Kidney (tissue), 14 donors: ENCODE measurements around the gene RIC8B. TPM values are rescaled to one million over a fixed set of nuclear protein-coding genes. Genes with fewer than 3 reads are reported as not detected.

Experiments
- DNase-seq, 5 donors: peaks; one replicate each; pipeline ENCODE4 v3.0.0-alpha.2; 2013 to 2020
- FAIRE-seq: peaks from 2 replicates; lab custom pipeline; 2012; peaks lifted over from hg19 to GRCh38; lab: Jason Lieb, UNC
- H3K27ac ChIP-seq, 2 donors: one replicate each; pipeline ENCODE4 v1.7.0; 2013; ENCODE audit warnings: low read depth in 2 of 2, low read length in 2 of 2, inconsistent platforms in 1 of 2
- H3K27me3 ChIP-seq: one replicate; pipeline ENCODE4 v1.7.1; 2013; ENCODE audit warnings: low read length, inconsistent platforms; ENCODE audit not compliant: control insufficient read depth, insufficient read depth
- H3K36me3 ChIP-seq, 3 donors: one replicate each; pipeline versions ENCODE4 v1.7.0 to v1.7.1; 2013; ENCODE audit warnings: low read length in 3 of 3, control low read depth in 1 of 3, inconsistent platforms in 1 of 3; ENCODE audit not compliant: insufficient read depth in 3 of 3, control insufficient read depth in 2 of 3
- H3K4me1 ChIP-seq, 3 donors: one replicate each; pipeline versions ENCODE4 v1.7.0 to v1.7.1; 2013; ENCODE audit warnings: low read length in 3 of 3, inconsistent platforms in 1 of 3, low read depth in 1 of 3; ENCODE audit not compliant: control insufficient read depth in 2 of 3, insufficient read depth in 2 of 3
- H3K4me3 ChIP-seq, 3 donors: one replicate each; pipeline versions ENCODE4 v1.7.0 to v1.8.1; 2013; ENCODE audit warnings: low read length in 3 of 3, control low read depth in 1 of 3, inconsistent platforms in 1 of 3
- H3K9ac ChIP-seq, 3 donors: one replicate each; pipeline versions ENCODE4 v1.7.0 to v1.7.1; 2013; ENCODE audit warnings: low read length in 3 of 3, control low read depth in 1 of 3, inconsistent platforms in 1 of 3
- H3K9me3 ChIP-seq, 3 donors: one replicate each; pipeline versions ENCODE4 v1.7.0 to v1.7.1; 2013; ENCODE audit warnings: low read length in 3 of 3, control low read depth in 1 of 3, inconsistent platforms in 1 of 3; ENCODE audit not compliant: control insufficient read depth in 2 of 3, insufficient read depth in 1 of 3
- CTCF ChIP-seq: IDR thresholded peaks from 3 replicates; pipeline ENCODE4 v1.5.1; 2012; ENCODE audit warnings: mild to moderate bottlenecking, moderate library complexity, borderline replicate concordance; ENCODE audit not compliant: insufficient read depth; ENCODE audit errors: extremely low read depth
- intact Hi-C: fragments of 100-400 bp; cut with DNase I; formaldehyde crosslinking; loops from one replicate; pipeline ENCODE4 v1.11.1; 2022
- polyA plus RNA-seq: library from polyadenylated mRNA; stranded (reverse); fragments of 350-450 nt; fragmentation: Illumina TruSeq; extraction: RNeasy Lipid Tissue Mini Kit (QIAGEN cat#74804); gene quantifications from one replicate; pipeline ENCODE4 v1.2.3, GENCODE V29; 2014; ENCODE audit warnings: low read depth, low replicate concordance; ENCODE audit not compliant: insufficient read depth
- total RNA-seq: library from RNA; stranded (reverse); fragmentation: NEBNext Ultra II Directional; extraction: Animal tissue kit (Norgen Biotek cat#: 25700); gene quantifications from one replicate; pipeline ENCODE4 v1.2.1, GENCODE V29; 2021
- donor health status: control.
- donor health status: control.
- donor health status: control.
- donor health status: control.
- donor health status: control.
- donor health status: DM: yes; HTN: yes; CAD: no.
- donor health status: Normal renal cell carcinoma (clear cell type).

RIC8B gene
- total and polyA plus RNA-seq, 2 donors from 2014 or later = 7.7 to 18.0 TPM

- intact Hi-C loops = no loop called here
- H3K9ac ChIP-seq = no peak overlapping the region
- FAIRE-seq (no peak), DNase-seq (no peak)
- H3K4me3 ChIP-seq = no peak overlapping the region
- no peaks in the 10 kb centered on the region for H3K27me3 ChIP-seq
- no peak for TF ChIP-seq CTCF
- no peaks in the 10 kb centered on the region for H3K36me3 ChIP-seq
- H3K4me1 ChIP-seq = no peaks in the 10 kb centered on the region
- H3K27ac ChIP-seq = no peak overlapping the region
- H3K9me3 ChIP-seq = no peaks in the 10 kb centered on the region
Observed at GRCh38 chr12:106851306-106851705, 76.8 kb downstream of the RIC8B start.

GRCh38 chr12:106854723-106855122, 80.2 kb downstream of the RIC8B start:
- H3K4me1 ChIP-seq = no peaks in the 10 kb centered on the region
- DNase-seq = no peak
- TF ChIP-seq CTCF = no peak
- H3K9me3 ChIP-seq = no peaks in the 10 kb centered on the region
- FAIRE-seq = no peak
- H3K9ac ChIP-seq = no peak overlapping the region
- no peaks in the 10 kb centered on the region for H3K36me3 ChIP-seq
- H3K4me3 ChIP-seq = no peak overlapping the region
- intact Hi-C loops = no loop called here
- no peaks in the 10 kb centered on the region for H3K27me3 ChIP-seq
- H3K27ac ChIP-seq = no peak overlapping the region

GRCh38 chr12:106855221-106855758, 80.8 kb downstream of the RIC8B start:
- H3K9me3 ChIP-seq = no peaks in the 10 kb centered on the region
- intact Hi-C loops = no loop called here
- FAIRE-seq = no peak
- no peak for DNase-seq
- H3K9ac ChIP-seq = no peak overlapping the region
- H3K27me3 ChIP-seq = no peaks in the 10 kb centered on the region
- no peak overlapping the region for H3K27ac ChIP-seq
- no peak for TF ChIP-seq CTCF
- no peak overlapping the region for H3K4me3 ChIP-seq
- no peaks in the 10 kb centered on the region for H3K36me3 ChIP-seq
- H3K4me1 ChIP-seq = no peaks in the 10 kb centered on the region
